NT2/D1 (cell line): Measurements from ENCODE around the gene MRGPRF.

Source experiments
- YY1 ChIP-seq: IDR thresholded peaks from 2 replicates; pipeline ENCODE4 v1.6.1; 2011; ENCODE audit not compliant: insufficient read length, insufficient read depth
- ZNF274 ChIP-seq: IDR thresholded peaks from 2 replicates; pipeline ENCODE4 v1.6.1; 2011; ENCODE audit warnings: mild to moderate bottlenecking, low read depth, low read length

GRCh38 chr11:68980776-68981065 lies 32.3 kb downstream of the MRGPRF start, which contains the start of gene MRGPRD:
- TF ChIP-seq ZNF274, result no peak
- no peak for TF ChIP-seq YY1
